DMS153 treated with DMSO at 0.1 percent for 48 hours (cell line): ENCODE results near the gene TTC32.

ENCODE experiments used
- DNase-seq: peaks from one replicate; lab custom pipeline; 2025; ENCODE audit not compliant: unreplicated experiment; lab: John Stamatoyannopoulos, UW

Gene TTC32

GRCh38 chr2:19854596-19855541 is 46.9 kb downstream of the TTC32 start:
- no peak for DNase-seq

- DNase-seq, result no peak
Observed at GRCh38 chr2:19851116-19851695, 50.6 kb downstream of the TTC32 start.

GRCh38 chr2:19850056-19851050 is 51.4 kb downstream of the TTC32 start:
- DNase-seq, result no peak

- no peak for DNase-seq
Observed at GRCh38 chr2:19848952-19849351, 52.8 kb downstream of the TTC32 start.

- DNase-seq, result no peak
Observed at GRCh38 chr2:19848029-19848750, 53.6 kb downstream of the TTC32 start.

- DNase-seq, result no peak
Observed at GRCh38 chr2:19847486-19847885, 54.3 kb downstream of the TTC32 start.
